Colon (tissue), 2 donors: ENCODE data around the gene RNF125.
"Not testable (repeated sequence)": the region's sequence is repeated elsewhere in the genome, so short reads cannot be mapped to it uniquely, and the experiment has no call there.

ENCODE experiments used
- FAIRE-seq: peaks from 2 replicates; lab custom pipeline; 2012; peaks lifted over from hg19 to GRCh38; lab: Jason Lieb, UNC
- donor health status: control.
- donor health status: control.

The RNF125 gene

GRCh38 chr18:32025744-32026143 is 7.1 kb downstream of the RNF125 start:
- no peak for FAIRE-seq

GRCh38 chr18:32026491-32027086 is 8.0 kb downstream of the RNF125 start:
- no peak for FAIRE-seq

- FAIRE-seq, result no peak
Measured at GRCh38 chr18:32029558-32029957, 10.9 kb downstream of the RNF125 start.

- no peak for FAIRE-seq
Measured at GRCh38 chr18:32032609-32033008, 14.0 kb downstream of the RNF125 start.

GRCh38 chr18:32036506-32037180 is 18.0 kb downstream of the RNF125 start:
- no peak for FAIRE-seq

GRCh38 chr18:32037616-32038015 is 19.0 kb downstream of the RNF125 start:
- no peak for FAIRE-seq

GRCh38 chr18:32040936-32041335 is 22.3 kb downstream of the RNF125 start:
- no peak for FAIRE-seq

- no peak for FAIRE-seq
Measured at GRCh38 chr18:32042337-32042736, 23.7 kb downstream of the RNF125 start.

- no peak for FAIRE-seq
Measured at GRCh38 chr18:32048507-32049091, 30.0 kb downstream of the RNF125 start.

- no peak for FAIRE-seq
Measured at GRCh38 chr18:32049393-32050171, 31.0 kb downstream of the RNF125 start.

GRCh38 chr18:32056613-32057358 is 38.2 kb downstream of the RNF125 start:
- no peak for FAIRE-seq

- no peak for FAIRE-seq
Measured at GRCh38 chr18:32057624-32058165, 39.1 kb downstream of the RNF125 start.

GRCh38 chr18:32060026-32060425 is 41.4 kb downstream of the RNF125 start:
- FAIRE-seq, result no peak

GRCh38 chr18:32067375-32068167 is 48.9 kb downstream of the RNF125 start:
- FAIRE-seq, result peak; percentile 53

GRCh38 chr18:32072321-32072720 is 53.7 kb downstream of the RNF125 start:
- no peak for FAIRE-seq

GRCh38 chr18:32074206-32074605 is 55.6 kb downstream of the RNF125 start:
- FAIRE-seq, result no peak

GRCh38 chr18:32078845-32079244 is 60.2 kb downstream of the RNF125 start:
- FAIRE-seq, result no peak

- no peak for FAIRE-seq
Measured at GRCh38 chr18:32081881-32082280, 63.3 kb downstream of the RNF125 start.

- no peak for FAIRE-seq
Measured at GRCh38 chr18:32083781-32084180, 65.2 kb downstream of the RNF125 start.

- FAIRE-seq, result no peak
Measured at GRCh38 chr18:32086881-32087280, 68.3 kb downstream of the RNF125 start.

- FAIRE-seq, result not testable (repeated sequence)
Measured at GRCh38 chr18:32090831-32091230, 72.2 kb downstream of the RNF125 start.
